Measurements from ENCODE around the gene ENOX1.
"Not testable (repeated sequence)": the region's sequence is repeated elsewhere in the genome, so short reads cannot be mapped to it uniquely, and the experiment has no call there.

Gene ENOX1

DNA sequence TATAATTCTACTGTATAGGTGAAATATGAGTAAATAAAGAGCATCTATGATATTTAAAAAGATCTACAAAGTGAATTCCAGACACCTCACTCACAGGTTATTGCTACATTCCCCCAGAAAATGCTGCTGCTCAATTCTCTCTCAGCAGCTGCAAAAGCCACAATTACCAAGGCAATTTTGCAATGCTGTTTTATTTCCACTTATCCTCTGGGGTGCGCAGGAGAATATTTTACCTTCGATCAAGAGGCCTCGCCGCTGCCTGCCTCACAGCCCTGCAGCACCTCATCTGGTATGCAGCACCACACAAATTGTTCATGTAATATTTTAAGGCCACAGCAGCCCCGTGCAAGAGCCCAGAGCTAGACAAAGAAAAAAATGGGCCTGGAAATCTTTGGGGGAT, 430.2 kb downstream of the ENOX1 start:
- DNase-seq (ENCODE audit: low read depth), result peak; percentile 91

DNA sequence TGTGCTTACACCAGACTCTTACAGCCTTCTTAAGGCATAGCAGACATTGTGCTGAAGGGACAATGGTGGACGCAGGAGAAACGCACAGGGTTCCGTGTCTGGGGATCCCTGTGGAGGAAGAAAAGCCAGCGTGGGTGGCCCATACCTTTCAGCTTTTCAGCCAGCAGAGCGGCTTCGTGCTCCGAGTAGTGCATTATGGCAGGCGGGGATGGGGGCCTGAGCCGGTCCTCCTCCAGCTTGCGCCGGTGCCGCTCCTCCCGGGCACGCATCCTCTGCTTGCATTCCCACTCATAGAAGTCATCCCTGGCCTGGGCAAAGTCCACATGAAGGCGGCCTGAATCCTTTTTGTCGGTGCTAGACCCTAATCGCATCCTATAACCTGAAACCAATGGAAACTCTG, 431.0 kb downstream of the ENOX1 start:
- no peak for DNase-seq (ENCODE audit: low read depth)

DNA sequence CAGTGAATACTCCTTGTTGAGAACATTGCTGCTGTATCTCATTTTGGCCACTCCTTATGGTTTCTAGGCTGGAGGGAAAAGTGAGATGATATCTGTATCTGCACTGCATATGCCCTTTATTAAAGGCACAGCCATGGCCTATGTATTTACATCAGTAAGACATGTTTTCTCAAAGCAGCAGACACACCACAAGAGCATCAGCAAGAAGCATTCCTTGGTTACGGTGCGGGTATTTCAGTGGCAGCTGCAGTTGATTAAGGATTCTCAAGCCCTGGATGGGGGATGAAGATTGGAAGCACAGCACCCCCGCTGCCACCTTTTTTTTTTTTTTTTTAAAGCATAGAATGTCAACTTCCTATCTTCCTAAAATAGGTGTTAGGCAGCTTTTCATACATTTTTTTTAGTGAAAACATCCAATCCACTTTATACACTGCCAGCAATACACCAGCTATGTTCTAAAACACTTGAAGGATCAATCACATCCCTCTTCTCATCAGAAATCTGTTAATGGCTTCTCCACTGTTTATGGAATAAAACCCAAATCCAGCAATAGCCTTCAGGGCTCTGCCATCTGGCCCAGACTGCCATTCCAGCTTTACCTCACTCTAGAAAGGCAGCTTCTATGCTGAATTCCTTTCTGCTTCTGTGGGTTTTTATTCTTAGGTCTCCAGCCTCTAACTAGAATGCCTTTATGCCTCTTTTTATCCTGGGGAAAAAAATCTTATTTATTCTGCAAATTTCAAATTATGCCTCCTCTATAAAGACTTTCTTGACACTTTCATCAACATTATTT, 432.4 kb downstream of the ENOX1 start:
- no peak for DNase-seq (ENCODE audit: low read depth)

DNA sequence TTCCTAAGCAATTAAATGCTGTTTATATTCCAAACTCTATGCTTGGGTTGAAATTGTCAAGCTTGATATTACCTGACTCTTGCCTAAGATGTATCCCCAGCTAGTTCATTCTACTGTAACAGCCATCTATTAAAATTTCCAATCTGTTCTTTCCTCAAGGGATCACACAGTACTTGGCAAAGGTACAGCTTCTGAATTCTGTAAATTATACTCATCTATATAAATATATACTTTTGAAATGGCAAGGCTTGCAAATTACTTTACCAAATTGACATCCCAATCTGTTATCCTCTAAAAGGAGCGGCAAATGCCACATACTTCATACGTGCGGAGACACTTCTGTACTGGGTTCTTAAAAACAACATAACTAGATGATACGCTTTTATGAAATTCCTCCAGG, 433.1 kb downstream of the ENOX1 start:
- no peak for DNase-seq (ENCODE audit: low read depth)

DNA sequence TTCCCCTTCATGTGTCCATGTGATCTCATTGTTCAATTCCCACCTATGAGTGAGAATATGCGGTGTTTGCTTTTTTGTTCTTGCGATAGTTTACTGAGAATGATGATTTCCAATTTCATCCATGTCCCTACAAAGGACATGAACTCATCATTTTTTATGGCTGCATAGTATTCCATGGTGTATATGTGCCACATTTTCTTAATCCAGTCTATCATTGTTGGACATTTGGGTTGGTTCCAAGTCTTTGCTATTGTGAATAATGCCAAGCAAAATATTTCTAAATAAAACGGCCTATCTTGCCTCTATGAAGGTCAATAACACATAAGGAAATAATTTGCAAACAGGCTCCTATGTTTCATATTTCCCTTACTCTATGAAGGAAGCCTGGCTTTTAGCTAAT, 435.2 kb downstream of the ENOX1 start:
- DNase-seq (ENCODE audit: low read depth), result not testable (repeated sequence)

DNA sequence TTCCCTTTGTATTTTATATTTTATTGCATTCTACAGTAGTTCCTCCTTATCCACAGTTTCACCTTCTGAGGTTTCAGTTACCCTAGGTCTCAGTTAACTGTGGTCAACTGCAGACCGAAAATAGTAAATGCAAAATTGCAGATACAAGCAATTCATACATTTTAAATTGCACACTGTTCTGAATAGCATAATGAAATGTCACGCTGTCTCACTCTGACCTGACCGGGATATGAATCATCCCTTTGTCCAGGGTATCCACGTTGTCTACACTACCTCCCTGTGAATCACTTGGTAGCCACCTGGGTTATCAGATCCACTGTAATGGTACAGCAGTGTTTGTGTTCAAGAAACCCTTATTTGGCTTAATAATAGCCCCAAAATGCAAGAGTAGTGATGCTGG, 438.4 kb downstream of the ENOX1 start:
- DNase-seq (ENCODE audit: low read depth), result peak; percentile 55

DNA sequence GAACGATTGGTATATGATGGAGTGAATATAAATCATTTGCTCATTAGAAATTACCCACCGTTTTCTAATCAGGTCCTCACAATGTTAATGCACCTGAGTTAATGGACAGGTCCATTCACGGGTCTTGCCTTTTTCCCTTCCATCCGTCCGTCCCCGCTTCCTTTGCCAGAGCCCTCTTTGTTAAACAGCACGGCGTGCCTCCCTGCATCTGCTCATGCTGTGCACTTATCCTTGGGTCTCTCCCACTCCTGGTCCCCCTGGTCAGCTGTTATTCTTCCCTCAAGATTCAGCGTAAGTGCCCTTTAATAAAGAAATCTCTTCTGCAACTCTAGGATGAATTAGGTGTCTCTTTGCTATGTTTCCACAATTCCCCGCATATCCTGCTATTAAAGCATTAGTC, 438.9 kb downstream of the ENOX1 start:
- no peak for DNase-seq (ENCODE audit: low read depth)

DNA sequence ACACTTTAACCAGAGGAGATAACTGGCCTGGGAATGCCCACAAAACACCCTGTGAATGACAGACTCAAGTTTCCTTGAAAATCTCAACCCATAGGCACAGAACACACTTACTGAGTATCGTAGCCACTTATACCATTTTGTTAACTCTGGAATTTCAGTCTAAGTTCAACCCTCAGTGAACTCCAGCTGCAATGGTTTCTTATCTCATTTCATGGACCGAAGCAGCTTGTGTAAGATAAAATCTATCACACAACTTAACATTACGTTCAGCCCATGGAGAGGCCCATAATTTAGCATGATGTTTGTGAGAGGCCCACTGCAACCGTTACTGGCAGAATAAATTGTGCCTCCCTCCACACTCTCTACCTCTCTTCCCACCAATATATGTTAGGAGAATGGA, 440.3 kb downstream of the ENOX1 start:
- peak; percentile 86 for DNase-seq (ENCODE audit: low read depth)

DNA sequence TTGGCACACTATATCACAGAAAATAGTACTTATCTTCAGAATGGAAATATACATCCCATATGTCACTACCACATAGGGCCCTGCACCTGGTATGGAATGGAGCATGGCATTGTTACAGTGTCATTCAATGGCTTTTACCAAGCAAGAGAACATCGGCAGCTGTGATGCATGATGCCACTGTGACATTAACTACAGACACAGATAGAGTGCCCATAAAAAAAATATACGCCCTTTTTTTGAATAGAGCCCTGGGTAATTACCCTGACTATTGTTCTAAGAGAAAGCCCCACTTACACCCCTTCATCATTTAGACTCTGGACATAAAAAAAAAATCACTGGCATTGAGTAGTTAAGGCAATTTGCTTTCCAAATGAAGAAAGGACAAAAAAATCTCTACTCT, 443.1 kb downstream of the ENOX1 start:
- DNase-seq (ENCODE audit: low read depth), result no peak

DNA sequence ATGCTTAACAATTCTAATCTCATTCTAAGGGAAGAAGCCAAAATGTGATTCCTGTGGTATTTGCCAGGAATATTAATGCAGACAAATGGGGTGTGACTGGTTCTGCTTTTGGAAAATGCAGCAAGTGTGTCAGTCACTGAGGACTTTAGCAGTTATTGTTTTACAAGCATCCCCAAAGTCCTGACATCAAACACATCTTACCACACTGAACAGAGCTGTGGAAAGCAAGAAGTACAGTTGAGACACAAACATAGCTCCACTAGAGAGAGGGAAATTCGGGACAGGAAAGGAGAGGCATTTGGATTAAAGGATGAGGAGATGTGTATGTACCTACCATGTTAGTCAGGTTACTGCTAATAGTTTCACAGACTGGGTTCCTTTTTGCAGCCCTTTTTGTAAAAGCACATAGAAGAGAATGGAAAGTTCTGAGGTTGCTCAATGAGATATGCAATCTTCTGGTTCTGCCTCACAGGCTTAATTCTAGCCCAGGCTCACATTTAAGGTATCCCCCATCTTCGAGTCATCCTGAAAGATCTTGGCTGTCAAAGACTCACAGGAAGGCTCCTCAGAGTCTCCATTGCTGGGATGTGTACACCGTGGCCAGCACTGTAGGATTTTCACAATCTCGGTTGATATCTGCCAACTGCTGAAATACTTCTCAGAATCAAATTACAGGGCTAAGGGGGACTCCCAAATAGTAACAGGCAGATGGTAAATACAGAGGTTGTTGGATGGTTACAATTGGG, 446.8 kb downstream of the ENOX1 start:
- DNase-seq (ENCODE audit: low read depth), result peak; percentile 52

DNA sequence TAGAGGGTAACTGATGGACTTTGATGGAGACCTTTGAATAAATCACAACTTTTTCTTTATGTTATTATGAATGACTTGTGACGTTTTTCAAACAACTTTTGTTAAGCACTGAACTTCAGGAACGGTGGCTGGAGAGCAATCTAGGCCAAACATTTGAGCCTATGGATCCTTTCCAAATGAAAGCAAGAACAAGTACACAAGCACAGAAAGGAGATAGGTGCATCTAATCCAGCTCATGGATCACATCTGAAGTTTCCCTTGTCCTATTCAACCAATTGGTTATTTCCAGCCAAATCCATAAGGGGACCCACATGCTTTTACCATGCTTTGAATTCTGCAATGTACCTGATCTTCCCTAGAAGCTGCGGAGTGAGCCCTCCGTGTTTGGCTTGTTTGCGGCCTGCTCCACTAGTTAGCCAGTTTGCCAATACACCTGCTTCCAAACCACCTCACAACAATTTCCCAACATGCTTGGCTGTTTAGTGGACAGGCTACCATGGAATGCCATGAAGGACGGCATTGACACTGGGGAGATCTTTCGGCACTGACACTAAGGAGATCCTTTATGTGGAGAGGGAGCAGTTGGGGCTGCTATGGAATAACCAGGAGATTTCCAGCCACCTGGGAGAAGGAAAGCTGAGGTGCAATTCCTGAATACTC, 447.5 kb downstream of the ENOX1 start:
- no peak for DNase-seq (ENCODE audit: low read depth)

DNA sequence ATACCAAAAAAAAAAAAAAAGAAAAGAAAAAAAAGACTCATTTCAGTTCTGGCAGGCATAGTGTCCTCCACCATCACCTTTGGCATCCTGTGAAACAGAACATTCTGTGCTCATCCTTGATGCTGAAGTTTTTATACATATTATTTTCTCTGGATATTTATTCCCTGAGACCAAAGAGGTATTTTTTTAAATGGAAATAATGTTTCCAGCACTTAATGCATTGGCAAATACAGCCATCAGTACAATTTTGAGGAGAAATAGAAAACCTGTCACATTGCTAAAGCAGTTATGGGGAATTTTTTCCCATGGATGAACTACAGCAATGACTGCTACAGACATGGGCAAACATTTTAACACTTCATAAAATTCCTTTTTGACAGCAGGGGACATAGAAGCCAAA, 451.0 kb downstream of the ENOX1 start:
- no peak for DNase-seq (ENCODE audit: low read depth)

DNA sequence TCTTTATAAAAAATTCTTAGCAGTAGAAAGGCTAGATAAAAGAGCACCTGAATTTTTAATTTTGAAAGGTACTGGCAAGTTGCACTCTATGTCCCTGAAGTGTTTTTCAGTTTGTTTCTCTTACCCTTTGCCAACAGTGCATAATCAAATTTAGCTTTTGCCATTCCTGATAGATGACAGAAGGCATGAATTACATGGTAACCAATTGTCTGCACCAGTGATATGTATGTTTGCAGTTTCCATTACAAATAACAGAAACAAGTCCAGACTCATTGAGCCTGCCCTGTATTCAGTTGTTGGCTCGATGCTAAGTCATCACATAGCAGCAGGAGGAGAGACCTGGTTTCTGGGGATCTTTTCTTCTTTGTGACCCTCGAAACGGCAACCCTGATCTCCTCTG, 453.6 kb downstream of the ENOX1 start:
- no peak for DNase-seq (ENCODE audit: low read depth)

DNA sequence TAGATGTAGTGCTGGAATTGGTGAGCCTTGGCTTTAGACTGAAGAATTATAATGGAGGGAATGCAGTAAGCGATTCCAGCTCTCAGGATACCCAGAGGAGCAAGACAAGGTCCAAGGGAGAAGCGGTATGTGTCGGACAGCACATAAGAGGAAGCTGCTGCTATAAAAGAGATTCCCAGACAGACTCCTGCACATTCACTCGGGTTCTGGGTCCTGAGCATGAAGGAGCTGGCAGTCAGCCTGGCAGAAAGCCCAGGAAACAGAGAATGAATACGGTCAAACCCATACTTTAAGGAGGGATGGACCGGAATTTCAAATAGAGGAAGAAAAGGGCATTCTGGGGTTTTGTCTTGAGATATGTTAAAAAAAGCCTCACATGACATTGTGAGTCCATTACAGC, 455.1 kb downstream of the ENOX1 start:
- peak; percentile 36 for DNase-seq (ENCODE audit: low read depth)

DNA sequence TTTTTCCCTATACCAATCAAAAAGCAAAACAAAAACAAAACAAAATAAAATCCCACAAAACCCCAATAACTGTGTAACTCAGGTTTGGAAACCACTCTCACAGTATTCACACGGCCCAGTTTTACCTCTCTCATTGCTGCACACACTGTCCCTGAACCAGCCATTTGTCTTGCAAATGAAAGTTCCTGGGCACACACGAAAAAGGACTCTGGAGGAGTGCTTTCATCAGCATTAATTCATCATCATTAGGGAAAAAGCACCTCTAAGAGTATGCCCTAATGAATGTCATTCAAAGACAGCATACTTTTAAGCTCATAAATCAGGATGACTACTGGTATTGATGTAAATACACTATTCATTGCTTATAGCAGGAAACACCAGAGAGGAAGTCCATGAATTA, 457.1 kb downstream of the ENOX1 start:
- no peak for DNase-seq (ENCODE audit: low read depth)

DNA sequence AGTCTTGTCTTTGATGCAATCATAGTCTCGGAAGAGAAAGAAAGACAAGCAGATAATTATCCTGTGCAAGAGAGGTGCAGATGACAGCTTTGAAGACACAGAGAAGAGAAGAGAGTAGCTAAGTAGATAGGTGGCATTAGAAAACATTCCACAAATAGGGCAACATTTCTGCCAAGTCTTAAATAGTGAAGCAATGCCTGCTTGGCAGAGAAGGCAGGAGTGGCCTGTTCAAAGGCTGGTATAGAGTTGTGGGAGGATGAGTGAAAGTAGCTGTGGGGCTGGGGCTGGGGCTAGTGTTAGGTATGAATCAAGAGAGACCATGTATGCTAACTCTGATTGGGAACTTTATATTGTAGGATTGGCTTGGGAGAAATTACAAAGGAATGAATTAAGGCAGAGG, 457.9 kb downstream of the ENOX1 start:
- DNase-seq (ENCODE audit: low read depth), result no peak

DNA sequence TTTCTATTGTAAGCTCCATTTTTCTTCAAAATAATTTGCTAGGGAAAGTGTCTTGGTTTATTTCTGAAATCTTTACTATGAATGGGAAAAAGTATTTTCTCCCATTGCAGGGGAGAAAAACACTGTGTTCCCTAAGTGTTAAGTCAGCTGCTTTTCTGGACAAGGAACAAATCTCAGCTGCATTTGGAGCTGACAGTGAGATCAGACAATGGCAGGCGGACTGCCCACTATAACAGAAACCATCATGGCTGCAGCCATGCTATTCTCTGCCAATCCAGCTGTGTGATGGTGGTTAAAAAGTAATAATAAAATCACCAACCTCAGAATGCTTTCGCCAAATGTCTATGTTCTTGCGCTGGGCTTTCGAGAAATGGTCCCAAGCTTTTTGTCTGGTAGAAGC, 460.7 kb downstream of the ENOX1 start:
- no peak for DNase-seq (ENCODE audit: low read depth)

DNA sequence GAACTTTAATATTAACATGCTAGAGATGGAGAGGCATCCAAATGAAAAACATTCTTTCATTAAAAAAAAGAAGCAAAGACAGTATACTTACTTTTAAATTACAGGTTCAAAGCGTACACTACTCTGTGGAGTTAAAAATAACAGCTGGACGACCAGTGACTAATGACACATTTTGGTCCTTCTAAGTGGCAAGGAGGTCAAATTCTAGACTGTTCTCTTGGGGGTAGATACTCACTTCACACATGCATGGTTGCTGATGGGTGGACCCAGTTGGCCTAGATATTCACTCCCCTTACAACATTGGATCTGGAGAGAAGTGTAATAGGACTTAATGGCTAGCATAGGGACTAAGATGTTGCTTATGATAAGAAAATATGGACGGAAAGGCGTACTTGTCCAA, 461.1 kb downstream of the ENOX1 start:
- no peak for DNase-seq (ENCODE audit: low read depth)

DNA sequence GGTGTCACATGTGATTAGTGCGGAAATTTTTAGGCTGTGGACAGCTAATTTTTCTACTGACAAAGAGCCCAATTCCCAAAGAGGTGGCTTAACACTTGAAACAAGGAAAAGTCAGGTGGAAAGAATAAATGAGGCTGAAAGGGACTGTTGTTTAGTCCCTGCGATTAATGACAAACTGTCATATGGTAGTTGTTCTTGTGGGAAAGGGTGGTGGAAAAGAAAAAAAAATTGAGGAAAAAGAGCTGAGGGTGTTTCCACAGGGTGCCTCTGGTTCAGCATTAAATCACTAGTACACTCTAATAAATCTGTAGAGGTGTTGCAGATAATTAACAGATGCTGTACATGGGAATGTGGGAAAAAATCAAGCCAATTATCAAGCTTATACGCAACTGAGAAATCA, 462.6 kb downstream of the ENOX1 start:
- no peak for DNase-seq (ENCODE audit: low read depth)

DNA sequence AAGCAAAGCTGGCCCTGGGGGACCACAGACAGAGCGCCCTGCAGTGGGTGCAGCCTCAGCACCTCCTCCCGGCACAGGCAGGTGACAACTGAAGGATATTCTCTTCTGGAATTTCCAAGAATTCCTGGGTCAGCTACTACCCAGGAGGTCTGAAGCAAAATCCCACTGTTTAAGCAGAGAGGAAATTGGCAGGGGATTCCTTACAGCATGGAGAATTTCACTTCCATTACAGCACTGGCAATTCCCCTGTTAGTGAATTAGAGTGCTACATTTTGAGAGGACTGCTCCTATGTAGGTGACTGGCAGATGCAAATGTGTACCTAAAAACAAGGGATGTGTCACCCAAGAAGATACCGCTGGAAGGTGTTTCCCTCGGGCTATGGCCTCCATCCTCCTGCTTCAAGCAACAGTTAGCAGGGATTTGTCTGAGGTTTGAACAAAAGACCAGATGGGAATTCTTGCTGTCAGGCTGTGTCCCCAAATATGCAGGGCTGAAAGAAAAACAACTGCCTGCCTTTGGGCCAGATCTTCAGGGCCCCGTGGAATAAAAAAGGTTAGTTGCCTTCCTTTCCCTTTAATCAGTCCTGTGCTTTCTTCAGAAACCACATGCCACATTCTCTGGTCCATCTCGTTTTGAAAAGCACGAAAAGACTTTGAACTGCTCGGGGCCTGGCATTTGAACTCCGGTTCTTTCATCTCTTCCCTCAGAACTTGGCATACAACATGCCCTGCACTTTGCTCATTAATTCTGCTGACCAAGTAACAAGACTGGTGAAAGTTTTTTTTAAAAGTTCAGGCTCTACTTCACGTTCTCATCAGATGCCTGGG, 466.9 kb downstream of the ENOX1 start:
- peak; percentile 49 for DNase-seq (ENCODE audit: low read depth)

DNA sequence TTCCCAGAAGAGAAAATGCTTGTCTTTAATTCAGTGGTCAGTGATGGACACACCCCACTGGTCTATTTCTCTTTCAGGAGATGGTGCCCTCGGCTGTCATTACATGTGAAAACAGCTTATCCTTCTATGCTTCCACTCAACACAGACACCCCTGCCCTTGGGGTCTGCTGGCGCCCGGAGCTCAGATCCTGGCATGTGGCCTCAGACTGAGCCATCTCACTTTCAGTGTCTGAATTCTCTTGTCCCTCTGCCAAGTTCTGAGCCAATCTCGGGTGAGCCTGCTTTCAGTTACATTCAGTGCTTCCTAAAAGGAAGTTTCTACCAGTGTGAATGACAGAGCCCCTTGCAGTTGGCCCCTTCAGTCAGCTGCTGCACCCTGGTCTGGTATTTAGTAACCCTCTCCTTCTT, 469.8 kb downstream of the ENOX1 start:
- peak; percentile 63 for DNase-seq (ENCODE audit: low read depth)

DNA sequence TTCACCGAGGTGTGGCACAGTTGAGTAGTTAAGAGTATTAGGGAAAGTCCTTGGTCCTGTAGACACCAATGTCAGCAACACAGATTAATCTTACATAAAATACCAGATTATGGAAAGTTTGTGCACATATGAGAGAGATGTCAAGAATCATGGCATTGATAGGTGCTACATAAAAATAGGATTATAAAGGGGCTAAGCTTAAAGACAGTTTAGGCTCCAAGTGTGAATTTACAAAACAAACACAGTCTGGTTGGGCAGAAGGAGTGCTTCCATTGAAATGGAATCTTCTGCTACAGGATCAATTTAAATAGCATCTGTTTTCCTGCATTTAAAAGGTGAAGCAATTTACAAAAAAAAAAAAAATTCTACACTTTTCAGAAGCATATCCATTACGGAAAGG, 470.5 kb downstream of the ENOX1 start:
- no peak for DNase-seq (ENCODE audit: low read depth)
